GM12873 (cell line): Measurements from ENCODE around the gene ST3GAL3.

Experiments used
- CTCF ChIP-seq: IDR thresholded peaks from 2 replicates; pipeline ENCODE4 v1.5.1; 2012; ENCODE audit warnings: low read depth, mild to moderate bottlenecking, moderate library complexity, low read length, control low read depth; ENCODE audit not compliant: insufficient read depth; ENCODE audit errors: missing control alignments

The ST3GAL3 gene

DNA sequence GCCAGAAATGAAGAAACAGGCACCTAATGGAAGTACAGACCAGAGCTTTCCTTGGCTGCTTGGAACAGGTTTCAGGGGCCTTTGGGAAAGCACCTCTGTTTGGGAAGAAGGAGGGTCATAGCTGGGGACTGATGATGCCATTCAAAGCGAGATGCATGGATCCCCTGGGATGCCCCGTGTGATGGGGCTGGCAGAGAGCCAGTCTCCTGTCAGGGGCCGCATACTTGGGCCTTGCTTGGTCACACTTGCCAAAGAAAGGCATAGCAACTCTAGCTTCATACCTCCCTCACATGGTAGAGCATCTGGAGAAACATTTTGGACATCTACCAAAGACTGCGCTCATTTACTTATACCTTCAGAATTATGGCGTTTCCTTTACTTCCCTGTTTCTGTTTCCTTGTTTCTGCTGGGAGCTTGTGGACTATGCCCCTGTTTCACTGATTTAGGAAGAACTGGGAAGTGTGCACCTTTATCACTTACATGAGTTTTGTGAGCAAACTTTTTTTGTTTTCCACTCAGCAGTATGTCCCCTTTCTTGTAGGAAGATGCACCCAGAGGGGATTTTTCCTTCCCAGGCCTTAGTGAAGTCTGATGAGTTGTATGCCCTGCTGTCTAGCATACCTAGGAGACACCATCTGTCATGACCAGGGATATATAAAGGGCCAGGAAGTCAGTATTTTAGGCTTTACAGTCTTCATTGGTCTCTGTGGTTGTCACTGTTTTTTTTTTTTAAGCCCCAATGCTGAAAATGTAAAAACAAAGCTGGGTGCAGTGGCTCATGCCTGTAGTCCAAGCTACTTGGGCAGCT, 19.8 kb upstream of the ST3GAL3 start:
- no peak for TF ChIP-seq CTCF

DNA sequence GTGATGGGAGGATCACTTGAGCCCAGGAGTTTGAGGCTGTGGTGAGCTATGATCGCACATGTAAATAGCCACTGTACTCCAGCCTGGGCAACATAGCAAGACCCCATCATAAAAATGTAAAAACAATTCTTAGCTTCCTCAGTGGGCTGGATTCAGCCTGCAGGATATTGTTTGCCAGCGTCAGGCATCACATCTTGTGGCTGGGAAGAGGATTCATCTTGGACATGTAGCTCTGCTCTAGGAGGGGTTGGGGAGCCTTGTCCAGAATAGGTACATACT, 19.3 kb upstream of the ST3GAL3 start:
- TF ChIP-seq CTCF, result no peak

DNA sequence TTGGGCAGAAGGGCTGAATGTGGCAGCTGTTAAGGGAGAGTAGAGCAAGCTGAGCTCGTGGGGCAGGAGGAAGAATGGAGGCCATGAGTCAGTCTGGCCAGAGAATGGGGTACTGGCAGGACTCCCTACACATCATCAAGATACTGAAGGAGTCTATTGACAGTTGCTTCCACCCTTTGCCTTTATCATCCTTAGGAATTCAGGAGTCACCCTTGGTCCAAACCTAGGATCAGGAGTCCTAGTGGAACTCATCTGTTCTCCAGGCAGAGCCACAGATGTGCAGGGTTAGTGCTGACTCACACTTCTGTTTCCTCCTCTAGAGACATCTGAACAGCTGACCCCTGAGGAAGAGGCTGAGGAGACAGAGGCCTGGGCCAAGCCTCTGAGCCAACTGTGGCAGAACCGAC, 18.7 kb upstream of the ST3GAL3 start:
- no peak for TF ChIP-seq CTCF

DNA sequence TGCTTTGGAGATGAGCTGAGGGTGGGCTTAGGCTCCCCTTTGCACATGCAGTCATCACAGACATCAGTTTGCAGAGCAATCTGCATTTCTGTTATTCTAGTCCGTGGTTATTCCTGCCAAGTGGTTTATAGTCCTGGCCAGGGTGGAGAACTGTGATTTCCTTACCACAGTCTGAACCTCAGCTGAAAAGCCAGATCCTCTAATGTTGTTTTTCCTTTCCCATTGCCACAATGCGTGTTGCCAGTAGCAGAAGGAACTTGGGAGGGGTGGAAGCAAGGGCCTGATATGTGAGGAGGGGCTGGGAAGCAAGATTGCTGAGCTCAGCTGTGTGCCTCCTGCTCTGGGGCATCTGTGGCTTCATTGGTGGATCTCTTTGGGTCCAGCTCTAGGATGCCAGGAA, 18.0 kb upstream of the ST3GAL3 start:
- no peak for TF ChIP-seq CTCF

- TF ChIP-seq CTCF, result no peak
These were observed 15.2 kb upstream of the ST3GAL3 start for GRCh38 chr1:43691871-43692815.

DNA sequence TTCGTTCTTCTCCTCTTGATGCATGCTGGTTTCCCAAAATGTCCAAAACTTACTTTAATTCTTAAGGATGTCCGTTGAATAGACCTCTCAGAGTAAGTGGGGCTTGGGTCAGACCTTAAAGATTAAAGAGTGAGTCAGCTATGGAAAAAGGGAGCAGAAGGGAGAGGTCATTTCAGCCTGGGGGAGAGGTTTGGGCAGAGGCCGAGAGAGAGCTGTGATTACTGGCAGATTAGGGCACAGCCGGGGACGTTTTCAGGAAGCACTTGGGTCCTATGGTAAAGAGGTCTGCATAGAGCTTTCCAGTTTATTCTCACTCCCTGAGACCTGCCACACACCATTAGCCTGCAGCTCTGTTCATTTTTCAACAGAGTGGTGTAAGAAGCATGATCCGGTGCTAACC, 14.0 kb upstream of the ST3GAL3 start:
- no peak for TF ChIP-seq CTCF

- no peak for TF ChIP-seq CTCF
These were observed 8.1 kb upstream of the ST3GAL3 start for GRCh38 chr1:43699281-43699680.
